Activated CD8-positive, alpha-beta memory T cell treated with anti-CD3 and anti-CD28 coated beads, Interleukin-2, amount 50 U/mL, for 24 hours (primary cell): ENCODE data around the gene WDR43.
"Not testable (repeated sequence)": the region's sequence is repeated elsewhere in the genome, so short reads cannot be mapped to it uniquely, and the experiment has no call there.

Experiments used
- DNase-seq: peaks from one replicate; pipeline ENCODE4 v3.0.0-alpha.2; 2020; ENCODE audit errors: extremely low read depth

The WDR43 gene

DNA sequence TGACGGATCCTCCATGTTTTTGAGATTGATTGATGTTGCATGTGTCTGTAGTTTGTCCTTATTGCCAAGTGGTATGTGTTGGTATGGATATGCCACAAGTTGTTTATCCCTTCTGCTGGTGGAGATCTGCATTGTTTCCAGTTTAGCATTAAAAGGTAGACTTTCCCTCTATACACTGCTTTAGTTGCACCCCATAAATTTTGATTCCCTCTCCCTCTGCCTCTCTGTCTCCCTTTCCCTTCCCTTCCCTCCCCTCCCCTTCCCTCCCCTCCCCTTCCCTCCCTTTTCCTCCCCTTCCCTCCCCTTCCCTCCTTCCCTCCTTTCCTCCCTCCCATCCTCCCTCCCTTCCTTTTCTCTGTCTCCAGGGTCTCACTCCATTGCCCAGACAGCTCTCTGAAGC is 68.0 kb downstream of the WDR43 start:
- DNase-seq: no peak

DNA sequence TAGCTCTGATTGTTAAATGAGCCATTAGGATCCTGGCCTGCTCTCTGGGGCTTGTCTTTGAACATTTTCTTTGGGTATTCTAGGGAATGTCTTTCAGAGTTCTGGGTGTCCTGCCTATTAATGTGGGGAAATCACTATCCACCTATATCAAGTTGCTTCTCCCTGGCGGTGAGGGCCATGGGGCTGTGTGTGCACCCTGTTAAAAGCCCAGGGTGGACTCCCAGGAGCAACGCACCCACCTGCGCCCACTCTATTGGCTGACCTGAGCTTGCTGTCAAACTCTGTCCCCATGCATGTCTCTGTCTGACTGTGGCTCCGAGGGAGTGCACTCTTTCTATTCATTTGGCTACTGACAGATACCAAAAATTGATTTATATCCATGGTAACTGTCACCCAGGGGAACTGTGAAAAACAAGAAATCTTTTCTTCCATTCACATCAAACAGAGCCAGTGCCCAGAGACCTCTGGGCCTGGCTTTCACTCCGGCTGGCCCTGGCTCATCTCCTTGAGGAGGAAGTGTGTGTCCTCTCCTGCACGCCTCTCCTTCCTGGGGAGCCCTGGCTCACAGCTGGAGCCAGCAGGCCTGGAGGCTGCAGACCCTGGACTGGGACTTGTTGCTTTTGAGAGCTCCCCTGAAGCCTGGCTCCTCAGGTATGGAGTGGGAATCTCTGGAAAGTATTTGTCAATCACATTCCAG is 76.1 kb downstream of the WDR43 start:
- DNase-seq: no peak

DNA sequence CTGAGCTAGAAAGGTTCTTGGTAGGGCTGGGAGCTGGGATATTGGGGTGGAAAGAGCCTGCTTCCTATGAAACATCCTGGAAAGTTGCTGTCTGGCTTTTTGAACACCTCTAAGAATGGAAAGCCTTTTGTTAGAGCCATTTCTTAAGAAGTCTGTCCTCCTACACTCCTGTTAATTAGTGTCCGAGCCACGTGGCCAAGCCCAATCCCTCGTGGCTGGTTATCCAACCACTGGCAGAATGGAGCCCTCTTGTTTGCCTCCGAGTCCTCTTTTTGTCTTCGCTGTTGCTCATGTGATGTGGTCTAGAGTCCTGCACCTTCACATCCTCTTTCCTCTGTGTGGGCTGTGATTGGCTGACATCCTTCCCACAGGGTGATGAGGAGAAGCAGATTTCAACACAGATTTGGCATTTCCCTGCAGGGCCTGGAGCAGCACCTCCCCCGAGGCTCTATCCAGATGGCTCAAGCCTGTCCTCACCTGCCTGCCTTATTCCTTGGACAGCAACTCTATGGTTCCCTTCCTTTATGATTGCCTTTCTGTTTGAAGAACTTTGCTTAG is 78.4 kb downstream of the WDR43 start:
- no peak for DNase-seq

DNA sequence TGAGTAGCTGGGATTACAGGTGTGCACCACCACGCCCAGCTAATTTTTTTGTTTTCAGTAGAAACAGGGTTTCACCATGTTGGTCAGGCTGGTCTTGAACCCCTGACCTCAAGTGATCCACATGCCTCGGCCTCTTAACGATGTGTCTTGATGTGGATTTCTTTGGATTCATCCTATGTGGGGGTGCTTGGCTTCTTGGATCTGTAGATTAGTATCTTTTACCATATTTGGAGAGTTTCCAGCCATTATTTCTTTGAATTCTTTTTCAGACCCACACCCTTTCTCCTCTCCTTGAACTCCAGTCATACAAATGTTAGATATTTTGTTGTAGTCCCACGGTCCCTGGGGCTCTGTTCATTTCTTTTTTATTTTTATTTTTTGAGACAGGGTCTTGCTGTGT is 79.8 kb downstream of the WDR43 start:
- no peak for DNase-seq

DNA sequence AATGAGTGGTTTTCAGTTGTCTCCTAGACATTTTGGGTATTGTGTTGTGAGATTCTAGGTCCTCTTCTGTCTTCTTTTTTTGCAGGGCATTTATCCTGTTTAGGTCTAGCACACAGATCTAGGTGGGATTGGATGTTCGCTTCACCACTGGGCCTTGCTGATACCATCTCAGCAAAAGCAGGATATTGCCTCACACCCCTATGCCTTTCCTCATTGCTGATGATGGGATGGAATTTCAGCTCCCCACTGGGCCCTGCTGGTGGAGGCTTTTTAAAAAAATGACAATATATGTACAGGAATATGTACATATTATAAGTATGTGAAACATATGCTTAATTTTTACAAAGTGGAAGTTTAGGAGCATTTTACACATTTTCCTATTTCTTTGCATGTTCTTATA is 81.2 kb downstream of the WDR43 start:
- DNase-seq: no peak

DNA sequence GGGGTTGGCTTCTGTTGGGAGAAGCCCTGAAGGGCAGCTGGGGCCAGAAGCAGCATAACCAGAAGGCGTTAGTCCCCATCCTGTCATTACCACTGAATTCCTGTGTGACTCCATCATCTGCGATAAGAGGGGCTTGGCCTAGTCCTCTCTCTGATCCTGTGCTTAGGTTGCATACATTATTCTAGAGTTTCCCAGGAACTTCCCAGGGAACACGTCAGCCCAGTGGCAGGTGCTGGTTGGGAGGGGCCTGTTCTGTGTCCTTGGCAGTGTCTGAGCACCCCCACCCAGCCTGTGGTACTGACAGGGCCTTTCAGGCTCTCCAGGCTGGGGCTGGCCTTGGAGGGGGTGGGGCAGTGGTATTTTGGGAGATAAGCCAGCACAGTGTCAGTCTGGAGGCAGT is 82.1 kb downstream of the WDR43 start:
- DNase-seq: no peak

DNA sequence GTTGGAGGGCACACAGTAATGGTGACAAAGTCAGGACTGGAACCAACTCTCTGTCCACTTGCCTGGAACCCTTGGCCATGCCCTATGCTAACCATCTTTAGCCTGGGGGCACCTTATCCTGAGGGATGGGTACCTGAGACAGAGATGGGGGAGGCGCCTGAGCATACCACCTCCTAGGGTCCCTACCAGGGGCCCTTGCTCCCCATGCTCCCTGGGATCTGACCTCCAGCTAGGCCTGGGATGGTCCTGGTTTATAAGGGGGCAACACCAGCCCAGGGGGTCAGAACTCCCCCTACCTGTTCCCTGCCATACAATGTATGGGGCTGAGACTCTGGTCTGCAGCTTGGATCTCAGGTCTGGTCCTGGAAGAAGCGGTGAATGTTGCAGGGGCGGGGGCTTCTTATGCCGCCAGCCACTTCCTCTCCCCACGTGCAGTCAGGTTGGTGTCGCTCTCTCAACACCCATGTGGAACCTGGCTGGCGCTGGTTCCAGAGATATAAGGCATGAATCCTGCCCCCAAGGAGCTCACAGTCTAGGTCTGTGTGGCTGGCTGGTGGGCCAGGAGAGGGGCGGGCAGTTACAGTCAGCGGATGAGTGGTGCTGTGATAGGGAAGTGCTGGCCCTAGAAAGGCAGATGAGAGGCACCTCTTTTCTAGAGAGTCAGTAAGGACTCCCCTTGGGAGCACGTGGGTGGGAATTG is 82.9 kb downstream of the WDR43 start:
- no peak for DNase-seq

DNA sequence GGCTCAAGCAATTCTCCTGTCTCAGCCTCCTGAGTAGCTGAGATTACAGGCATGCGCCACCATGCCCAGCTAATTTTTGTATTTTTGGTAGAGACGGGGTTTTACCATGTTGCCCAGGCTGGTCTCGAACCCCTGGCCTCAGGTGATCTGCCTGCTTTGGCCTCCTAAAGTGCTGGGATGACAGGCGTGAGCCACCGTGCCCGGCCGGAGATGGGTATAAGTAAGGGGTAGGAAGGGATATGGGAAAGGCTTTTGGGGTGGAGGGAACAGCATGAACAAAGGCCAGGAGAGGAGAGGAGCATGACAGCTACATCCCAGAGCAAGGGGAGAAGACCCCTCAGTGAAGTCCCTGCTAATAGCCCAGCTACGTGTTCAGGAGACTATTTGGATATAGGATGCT is 83.5 kb downstream of the WDR43 start:
- not testable (repeated sequence) for DNase-seq

DNA sequence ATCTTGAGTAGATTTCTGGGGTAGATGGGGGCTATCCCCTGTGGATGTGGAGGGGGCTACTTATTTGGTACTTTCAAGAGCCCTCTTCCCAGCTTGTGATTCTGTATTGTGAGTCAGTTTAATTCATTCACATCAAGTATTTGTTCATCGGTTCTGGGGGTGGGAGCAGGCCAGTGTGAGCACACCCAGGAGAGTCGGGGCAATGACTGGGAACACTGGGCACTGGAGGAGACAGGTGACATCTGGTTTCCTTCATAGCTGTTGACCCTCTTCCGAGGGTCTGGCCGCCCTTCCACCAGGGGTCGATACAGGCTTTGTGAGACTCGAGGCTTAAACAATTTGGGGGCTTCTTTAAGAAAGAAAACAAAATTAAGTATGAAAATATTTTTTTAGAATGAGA is 84.1 kb downstream of the WDR43 start:
- no peak for DNase-seq

DNA sequence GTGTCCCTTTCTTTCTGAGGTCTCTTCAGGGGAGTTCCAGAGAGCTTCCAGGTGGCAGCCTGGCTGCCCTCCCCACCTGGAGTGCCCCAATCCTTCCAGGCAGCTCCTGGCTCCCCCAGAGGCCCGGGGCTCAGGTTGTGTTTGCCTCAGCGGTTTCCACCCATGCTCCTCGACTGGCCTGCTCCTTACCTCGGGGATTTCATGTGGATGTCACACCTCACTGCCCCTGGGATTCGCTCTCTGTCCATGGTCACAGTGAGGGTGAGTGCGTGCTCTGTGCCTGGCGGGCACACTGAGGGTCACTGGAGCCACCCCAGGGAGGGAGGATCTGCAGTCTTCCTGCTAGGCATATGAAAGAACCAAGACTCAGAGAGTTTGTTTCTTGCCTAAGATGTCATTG is 84.6 kb downstream of the WDR43 start:
- no peak for DNase-seq

DNA sequence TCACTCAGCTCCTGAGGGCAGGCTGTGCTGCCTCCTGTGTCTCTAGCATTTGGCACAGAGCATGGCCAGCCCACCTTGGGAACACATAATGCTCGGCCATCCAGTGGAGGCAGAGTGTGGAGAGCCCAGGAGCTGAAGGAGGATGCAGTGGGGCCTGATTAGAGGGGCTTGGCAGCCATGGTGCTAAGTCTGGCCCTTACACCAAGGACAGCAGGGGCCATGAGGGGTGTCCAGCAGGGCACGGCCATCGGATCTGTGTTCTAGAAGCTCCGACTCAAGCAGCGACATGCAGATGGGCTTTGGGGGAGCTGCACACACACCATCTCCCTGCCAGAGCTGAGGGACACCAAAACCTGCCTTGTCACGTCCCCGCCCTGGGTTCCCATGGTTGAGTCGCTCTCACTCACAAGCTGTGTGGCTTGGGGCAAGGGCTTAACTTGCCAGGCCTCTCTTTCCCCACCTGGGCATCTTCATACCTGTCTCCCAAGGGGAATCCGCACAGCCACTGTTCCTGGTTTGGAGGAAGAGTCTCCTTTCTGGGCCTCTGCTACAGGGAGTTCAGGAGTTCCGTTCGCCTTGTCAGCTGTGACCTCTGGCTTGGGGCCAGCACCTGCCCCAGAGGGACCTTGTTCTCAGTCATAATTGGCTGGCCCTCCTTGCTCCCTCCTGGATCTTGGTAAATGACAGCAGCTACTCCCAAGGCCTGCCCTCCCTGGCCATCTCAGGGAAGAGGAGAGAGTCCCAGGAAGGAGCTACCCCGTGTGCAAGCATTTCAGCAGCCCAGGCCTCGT is 85.3 kb downstream of the WDR43 start:
- DNase-seq: no peak

DNA sequence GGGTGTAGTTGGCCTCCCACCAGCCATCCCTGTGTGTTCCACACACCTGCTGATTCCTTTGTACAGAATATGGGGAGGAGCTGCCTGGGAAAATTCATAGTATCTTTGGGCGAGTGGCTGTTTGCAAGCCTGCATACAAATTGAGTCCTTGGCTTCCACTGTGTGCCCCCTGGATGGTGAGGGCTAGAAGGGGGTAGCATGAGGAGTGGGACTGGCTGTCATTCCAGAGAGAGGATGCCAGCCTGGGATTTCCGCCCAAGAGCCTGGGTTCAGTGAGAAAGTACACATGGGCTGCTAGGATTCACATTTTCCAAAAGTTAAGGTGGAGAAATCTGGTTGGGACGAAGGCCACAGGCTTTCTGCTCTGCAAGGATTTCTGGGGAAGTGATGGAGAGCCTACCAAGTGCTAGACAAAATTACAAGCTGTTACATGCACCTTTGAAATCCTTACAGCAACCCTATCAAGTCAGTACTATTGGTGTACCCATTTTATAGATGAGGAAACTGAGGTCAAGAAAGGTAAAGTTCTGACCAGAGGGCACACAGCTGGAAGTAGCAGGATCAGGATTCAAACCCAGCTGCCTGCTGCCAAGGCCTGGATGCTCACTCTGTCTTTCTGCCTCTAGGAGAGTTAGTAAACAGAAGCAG is 86.0 kb downstream of the WDR43 start:
- DNase-seq: no peak

DNA sequence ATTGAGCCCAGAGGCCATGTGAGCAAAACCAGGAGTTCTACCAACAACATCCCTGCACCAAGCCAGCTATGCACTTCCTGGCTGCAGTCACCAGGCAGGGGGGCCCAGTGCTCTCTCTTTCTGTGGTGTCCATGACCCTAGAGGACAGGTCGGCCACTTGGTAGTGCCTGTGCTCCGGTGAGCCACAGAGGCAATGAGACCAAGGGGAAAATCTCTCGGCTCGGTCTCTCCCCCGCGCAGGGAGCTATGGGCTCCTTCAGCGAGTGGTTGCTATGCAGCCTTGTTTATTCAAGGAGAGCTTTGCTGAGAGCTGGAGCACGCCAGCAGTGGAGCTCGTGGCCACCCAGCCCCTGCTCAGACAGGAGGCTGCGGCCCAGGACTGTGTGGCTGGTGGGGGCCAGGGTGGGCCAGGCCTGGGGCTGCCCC is 86.6 kb downstream of the WDR43 start, which contains the start of gene TOGARAM2:
TSS of gene TOGARAM2 (plus strand) at position 283 of the 426 bp plus-strand sequence. CDS start 13,537 bp downstream, outside the sequence.
- no peak for DNase-seq

DNA sequence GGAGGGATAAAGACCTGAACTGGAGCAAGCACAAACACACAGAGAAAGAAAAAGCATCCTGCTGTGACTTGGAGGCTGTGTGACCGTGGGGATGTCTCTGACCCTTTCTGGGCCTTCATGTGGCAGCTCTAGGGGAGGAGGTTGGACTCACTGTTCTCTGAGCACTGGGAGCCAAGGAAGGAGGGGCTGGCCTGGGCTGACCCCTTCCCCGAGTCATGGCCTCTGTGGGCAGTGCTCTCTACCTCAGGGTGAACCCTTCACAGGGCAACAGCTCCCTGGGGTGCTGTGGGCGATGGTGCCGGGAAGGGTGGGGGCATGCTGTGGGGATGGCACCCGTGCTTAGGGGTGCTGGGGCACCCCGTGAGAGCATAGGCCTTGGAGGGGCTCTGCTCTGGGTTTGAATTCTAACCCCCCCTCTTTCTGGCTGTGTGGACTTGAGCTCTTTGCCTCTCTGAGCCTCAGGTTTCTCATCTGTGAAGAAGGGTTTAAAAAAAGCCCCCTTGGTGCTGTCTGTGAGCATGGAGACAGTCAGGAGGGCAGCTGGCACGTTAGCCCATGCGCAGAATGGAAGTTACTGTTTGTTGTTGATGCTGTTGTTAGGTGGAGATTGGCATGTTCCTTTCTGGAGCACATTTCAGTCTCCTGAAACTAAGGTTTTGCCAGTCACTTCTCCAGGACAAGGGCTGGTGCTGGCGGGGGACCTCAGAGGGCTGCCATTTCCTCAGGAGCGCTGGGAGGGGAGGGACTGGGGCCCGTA is 87.3 kb downstream of the WDR43 start:
- DNase-seq: no peak

DNA sequence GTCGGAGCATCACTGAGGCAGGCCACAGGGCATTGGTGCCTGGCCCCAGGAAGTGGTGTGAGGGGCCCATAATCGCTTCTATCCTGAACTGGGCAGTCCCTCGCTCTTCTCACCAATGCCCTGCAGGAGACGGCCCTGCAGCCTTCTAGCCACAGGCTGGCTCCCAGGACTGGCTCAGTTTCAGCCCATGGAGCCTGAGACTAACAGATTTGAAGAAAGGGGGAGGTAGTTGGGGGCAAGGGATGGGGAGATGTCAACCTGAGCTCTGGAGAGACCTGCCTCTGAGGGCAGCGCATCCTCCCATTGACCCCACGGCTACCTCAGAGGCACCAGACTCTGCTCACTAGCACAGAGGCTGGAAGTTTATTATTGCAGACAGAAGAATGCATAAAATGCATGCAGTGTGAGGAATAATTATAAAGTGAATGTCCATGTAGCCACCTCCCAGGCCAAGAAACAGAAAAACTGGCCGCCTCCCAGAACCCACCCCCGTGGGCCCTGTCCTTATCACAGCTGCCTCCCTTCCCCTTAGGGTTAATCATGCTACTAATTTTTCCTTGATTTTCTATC is 88.0 kb downstream of the WDR43 start:
- no peak for DNase-seq

DNA sequence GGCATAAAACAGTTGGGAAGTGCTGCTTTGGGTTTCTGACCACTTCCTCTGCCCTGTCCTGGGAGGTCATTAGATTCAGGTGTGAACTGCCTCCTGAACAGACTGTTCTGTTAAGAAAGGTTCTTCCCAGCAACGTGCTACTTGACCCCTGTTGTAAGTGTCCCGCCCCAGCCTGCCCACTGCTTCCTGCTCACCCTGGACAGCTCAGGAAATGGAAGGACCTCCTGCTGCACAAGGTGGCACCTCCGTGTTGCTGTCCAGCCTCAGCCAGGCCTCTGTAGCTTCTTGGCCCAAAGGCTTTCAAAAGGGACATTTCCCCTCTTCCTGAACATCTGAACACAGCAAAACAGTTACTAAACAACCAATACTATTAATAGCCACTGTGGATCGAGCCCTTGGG is 92.0 kb downstream of the WDR43 start:
- no peak for DNase-seq

DNA sequence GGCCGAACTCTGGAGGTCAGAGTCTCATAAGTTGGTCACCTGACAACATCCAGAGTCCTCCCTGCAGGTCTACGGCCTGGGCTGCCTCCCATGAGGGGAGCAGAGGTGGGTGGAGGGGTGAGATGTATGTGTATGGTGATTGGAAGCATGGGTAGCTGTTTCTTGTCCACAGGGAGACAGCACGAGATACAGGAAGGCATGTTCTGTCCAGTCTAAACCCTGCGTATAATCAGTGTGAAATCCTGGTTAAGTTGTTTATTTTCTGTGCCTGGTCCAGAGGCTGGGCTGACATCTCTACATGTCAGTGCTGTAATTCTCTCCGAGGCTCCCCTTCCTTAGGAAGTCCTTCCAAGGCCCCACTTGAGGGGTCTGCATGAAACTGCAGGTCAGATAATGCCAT is 95.5 kb downstream of the WDR43 start:
- no peak for DNase-seq

DNA sequence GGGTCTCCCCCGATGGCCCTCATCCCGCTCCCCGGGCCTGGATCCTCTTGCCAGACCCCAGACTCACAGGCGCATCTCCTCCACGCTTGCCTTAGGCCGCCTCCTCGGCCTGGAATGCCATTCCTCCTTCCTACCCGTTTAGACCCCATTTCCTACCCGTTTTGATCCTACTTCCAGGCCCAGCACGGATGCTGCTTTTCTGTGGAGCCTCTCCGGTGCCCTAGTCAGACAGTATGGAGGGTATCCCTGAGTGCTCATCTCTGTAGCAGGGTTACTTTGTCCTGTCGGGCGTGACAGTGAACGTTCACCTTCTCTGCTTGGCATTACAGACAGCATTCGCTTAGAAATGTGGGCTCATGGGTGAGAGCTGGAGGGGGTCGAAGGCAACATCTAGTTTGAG is 96.0 kb downstream of the WDR43 start:
- DNase-seq: no peak

DNA sequence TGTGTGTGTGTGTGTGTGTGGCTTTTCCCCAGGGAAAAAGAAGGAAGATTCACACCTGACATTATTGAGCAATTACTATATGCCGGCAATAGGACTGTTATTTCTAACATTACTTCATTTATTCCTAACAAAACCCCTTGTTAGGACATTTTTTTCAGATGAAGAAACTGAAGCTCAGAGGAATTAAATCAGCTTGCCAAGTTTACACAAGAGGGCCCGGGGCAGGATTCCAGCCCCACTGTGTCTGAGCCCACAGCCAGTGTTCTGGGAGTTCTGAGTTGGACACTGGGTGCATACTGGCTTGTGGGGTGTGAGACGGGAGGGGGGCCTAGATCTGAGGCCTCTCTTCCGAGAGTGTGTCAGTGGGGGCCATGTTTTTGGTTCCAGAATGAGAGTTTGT is 96.6 kb downstream of the WDR43 start:
- no peak for DNase-seq

DNA sequence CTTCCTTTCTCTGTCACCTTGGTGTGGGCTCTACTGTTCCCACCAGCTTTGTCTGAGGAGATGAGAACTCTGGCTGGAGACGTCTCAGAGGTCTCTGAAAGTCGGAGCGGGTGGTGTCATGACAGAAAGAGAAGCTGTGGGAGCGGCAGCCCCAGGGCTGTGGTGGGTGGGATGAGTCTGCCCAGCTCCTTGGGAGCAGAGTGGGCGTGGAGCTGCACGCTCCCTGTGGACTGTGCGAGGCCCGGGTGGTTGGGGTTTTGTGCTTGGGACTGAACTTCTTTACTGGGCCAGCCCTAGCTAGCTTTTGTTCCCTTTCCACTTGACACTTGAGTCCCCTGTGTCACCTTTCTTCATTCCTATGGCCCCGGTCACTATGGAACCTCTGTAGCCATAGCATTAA is 97.0 kb downstream of the WDR43 start:
- no peak for DNase-seq
